ENCODE results near the gene MAP3K5. TPM values are rescaled to one million over a fixed set of nuclear protein-coding genes. Genes with fewer than 3 reads are reported as not detected.

The MAP3K5 gene
- total and polyA plus RNA-seq, 2 of the 8 experiments (the other 6 are each of a cell fraction or from before 2014, with no cell fraction given) = 0.63 to 2.6 TPM

DNA sequence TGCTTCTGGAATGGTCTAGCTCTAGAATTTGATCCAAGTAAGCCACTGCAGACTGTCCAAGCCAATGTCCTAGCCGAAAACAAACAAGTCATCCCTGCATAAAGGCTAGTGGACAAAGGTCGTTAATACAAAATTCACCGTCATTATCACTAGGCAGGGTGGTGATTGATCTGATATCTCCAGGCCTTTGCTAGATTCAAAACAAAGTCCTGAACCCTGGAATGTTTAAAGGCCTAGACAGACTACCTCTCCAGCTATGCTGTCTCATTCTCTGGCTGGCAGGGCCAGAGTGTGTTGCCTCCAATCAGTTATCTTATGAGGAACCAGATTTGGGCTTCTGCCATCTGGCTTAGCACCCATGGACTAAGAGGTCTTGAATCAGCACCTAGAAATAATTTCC is 280.4 kb downstream of the MAP3K5 start:
- no peak overlapping the region for H3K9ac ChIP-seq (replicated peaks in 1 of 4; ENCODE audit: extremely low read depth in 1 of 4, low read depth in 3 of 4, low read length in 3 of 4)
- H3K23ac ChIP-seq (ENCODE audit: insufficient read length) = no peak overlapping the region
- no peak overlapping the region for H3K18ac ChIP-seq (ENCODE audit: extremely low read depth, low read length)
- H2BK15ac ChIP-seq (ENCODE audit: low read length) = no peak overlapping the region
- no peak overlapping the region for H3K27ac ChIP-seq (ENCODE audit: low read depth, low read length)
- no peak overlapping the region for H2AK5ac ChIP-seq (ENCODE audit: low read depth, low read length)
- H3K4me1 ChIP-seq (replicated peaks in 1 of 4; ENCODE audit: control insufficient read depth in 3 of 4, insufficient read depth in 4 of 4, low read length in 3 of 4) = peaks cover 0 to 6% (median 2%) of the 10 kb centered on the region in 4 experiments; a peak in 3 of 7 replicates
- no peak overlapping the region for H3K4ac ChIP-seq (replicated peaks; ENCODE audit: insufficient read length, low read depth, low read length)
- CTCF ChIA-PET (ENCODE audit: partially characterized antibody) = interaction anchor here (0.8 to 1.5 kb wide), 3 partner anchors 10 to 33 kb away, joined by 3 to 6 read pairs (median 3); no protein-coding TSS in a partner anchor
- POLR2A ChIA-PET (ENCODE audit: partially characterized antibody) = no interaction called here
- no peak overlapping the region for H4K8ac ChIP-seq (ENCODE audit: extremely low read depth, insufficient read depth, low read length)
- peaks cover 0 to 1% of the 10 kb centered on the region in 2 experiments for H4K20me1 ChIP-seq (replicated peaks in 1 of 2; ENCODE audit: control insufficient read depth in 1 of 2, insufficient read depth in 2 of 2, low read length in 2 of 2)
- H3K79me2 ChIP-seq (ENCODE audit: control insufficient read depth in 1 of 2, insufficient read depth in 2 of 2, low read length in 2 of 2) = peaks cover 0 to 89% of the 10 kb centered on the region in 2 experiments; a peak in 3 of 4 replicates
- H2BK5ac ChIP-seq (ENCODE audit: low read depth, low read length) = no peak overlapping the region
- DNase-seq (ENCODE audit: low read depth in 1 of 2, low spot score in 2 of 2) = no peak
- H3K23me2 ChIP-seq (ENCODE audit: low read depth, low read length) = no peaks in the 10 kb centered on the region
- H4K91ac ChIP-seq (replicated peaks; ENCODE audit: insufficient read length, low read length) = no peak overlapping the region
- no peaks in the 10 kb centered on the region for H3K27me3 ChIP-seq (replicated peaks in 1 of 4; ENCODE audit: control insufficient read depth in 3 of 4, extremely low read depth in 1 of 4, insufficient read depth in 3 of 4, low read length in 3 of 4)
- no peaks in the 10 kb centered on the region for H3K9me3 ChIP-seq (ENCODE audit: insufficient read depth in 2 of 2, low read depth in 1 of 2, low read length in 1 of 2)
- FAIRE-seq = no peak
- no peak overlapping the region for H3K4me2 ChIP-seq (ENCODE audit: insufficient read depth in 1 of 2, low read depth in 2 of 2, low read length in 2 of 2)
- H3K36me3 ChIP-seq (ENCODE audit: control insufficient read depth in 2 of 4, insufficient read depth in 4 of 4, low read length in 3 of 4) = no peaks in the 10 kb centered on the region; a peak in 1 of 8 replicates
- H2BK120ac ChIP-seq (replicated peaks; ENCODE audit: low read depth, low read length) = no peak overlapping the region
- no peak overlapping the region for H2BK12ac ChIP-seq (ENCODE audit: low read depth, low read length)
- H2AFZ ChIP-seq (ENCODE audit: low read length) = no peak overlapping the region
- H3K14ac ChIP-seq (ENCODE audit: insufficient read length) = no peak overlapping the region
- H3K56ac ChIP-seq (replicated peaks; ENCODE audit: insufficient read length, low read depth, low read length) = no peak overlapping the region
- H3K79me1 ChIP-seq (ENCODE audit: low read depth, low read length) = peaks cover 3% of the 10 kb centered on the region; the same call in 1 of the 2 replicates
- H3K4me3 ChIP-seq (ENCODE audit: extremely low read depth in 1 of 4, insufficient read depth in 2 of 4, low read depth in 3 of 4, low read length in 4 of 4) = no peak overlapping the region
- no peak overlapping the region for H2BK20ac ChIP-seq (ENCODE audit: low read length)
- H4K5ac ChIP-seq (ENCODE audit: insufficient read length, low read depth, low read length) = no peak overlapping the region
- WGBS, 2 experiments (ENCODE audit: extremely low coverage in 1 of 2, insufficient coverage in 1 of 2, insufficient read length in 1 of 2, insufficient replicate concordance in 2 of 2, low coverage in 1 of 2, low lambda C conversion rate in 2 of 2, missing lambda C conversion rate in 1 of 2) = 84% methylated on average over 3 of the region's 3 CpGs; no CpG with 5 or more reads in 1 of the 2 experiments
- no peak for TF ChIP-seq CBX8 (IDR thresholded peaks at IDR 0.05; ENCODE audit: borderline replicate concordance, low read depth, low read length)
- TF ChIP-seq NRF1 (IDR thresholded peaks at IDR 0.05; ENCODE audit: low read depth, low read length) = no peak
- TF ChIP-seq POLR2A (IDR thresholded peaks at IDR 0.05; ENCODE audit: control extremely low read depth in 1 of 2, low read depth in 2 of 2, low read length in 2 of 2) = no peak
- no peak for TF ChIP-seq SAP30 (IDR thresholded peaks at IDR 0.05; ENCODE audit: insufficient read depth, insufficient replicate concordance, low read length)
- TF ChIP-seq FOSL1 (IDR thresholded peaks at IDR 0.05; ENCODE audit: insufficient read depth, low read depth, low read length) = no peak
- no peak for TF ChIP-seq CTBP2 (IDR thresholded peaks at IDR 0.05; ENCODE audit: borderline replicate concordance, insufficient read depth, insufficient read length, low read length)
- no peak for TF ChIP-seq SRF (IDR thresholded peaks at IDR 0.05; ENCODE audit: low read depth, low read length)
- TF ChIP-seq NANOG (IDR thresholded peaks at IDR 0.05; ENCODE audit: insufficient read depth, low read depth, low read length, poor library complexity, severe bottlenecking) = no peak
- TF ChIP-seq JUN (IDR thresholded peaks at IDR 0.05; ENCODE audit: low read depth, low read length) = no peak
- no peak for TF ChIP-seq RNF2 (IDR thresholded peaks at IDR 0.05; ENCODE audit: borderline replicate concordance, low read depth, low read length, missing control alignments, poor library complexity, severe bottlenecking)
- no peak for TF ChIP-seq MAFK (IDR thresholded peaks at IDR 0.05; ENCODE audit: low read depth, low read length)
- TF ChIP-seq TBP (IDR thresholded peaks at IDR 0.05; ENCODE audit: low read depth, low read length) = no peak

All from H1 (cell line).